Ammon's horn (tissue), 1 donor: ENCODE results near the gene ATL2.
"Not testable (repeated sequence)": the region's sequence is repeated elsewhere in the genome, so short reads cannot be mapped to it uniquely, and the experiment has no call there.

Experiments
- DNase-seq: peaks from one replicate; pipeline ENCODE4 v3.0.0-alpha.2; 2016; ENCODE audit warnings: low spot score

Gene ATL2

DNA sequence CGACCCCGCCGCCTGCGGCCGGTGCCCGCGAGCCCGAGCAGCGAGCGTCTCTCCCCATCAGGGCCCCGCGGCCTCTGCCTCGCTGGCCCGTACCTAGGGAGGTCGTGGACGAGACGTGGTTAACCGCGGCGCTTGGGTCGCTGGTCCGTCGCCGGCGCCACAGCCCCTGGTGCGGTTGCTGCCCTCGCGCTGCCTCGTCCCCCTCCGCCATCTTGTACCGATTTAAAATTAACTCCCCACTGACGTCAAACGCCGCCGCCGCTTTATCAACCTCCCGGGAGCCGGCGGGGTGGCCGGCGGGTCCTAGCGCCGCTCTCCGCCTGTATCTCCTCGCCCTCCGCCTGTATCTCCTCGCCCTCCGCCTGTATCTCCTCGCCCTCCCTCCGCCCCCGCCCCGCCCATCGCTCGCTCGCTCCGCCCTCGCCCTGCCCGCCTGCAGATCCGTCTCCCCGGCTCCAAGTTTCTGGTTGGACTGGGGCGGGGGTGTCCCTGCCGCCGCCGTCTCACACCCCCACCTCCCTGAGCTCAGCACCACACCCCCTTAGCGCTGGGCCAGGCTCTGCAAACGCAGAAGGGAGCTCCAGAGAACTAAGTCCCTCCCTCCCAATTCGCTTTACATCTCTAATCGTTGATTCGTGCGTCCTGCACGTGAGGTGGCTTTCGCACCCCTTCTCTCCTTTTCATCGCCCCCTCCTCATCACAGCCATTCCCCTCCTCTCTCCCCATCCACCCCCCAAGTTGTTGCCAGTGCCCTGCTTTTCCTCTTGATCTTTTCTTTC, at the start of gene ATL2:
Gene ATL2 (minus strand): TSS at position 224 of the 779 bp plus-strand sequence. CDS start 13 bp downstream, at position 211.
- peak; percentile 95 for DNase-seq

DNA sequence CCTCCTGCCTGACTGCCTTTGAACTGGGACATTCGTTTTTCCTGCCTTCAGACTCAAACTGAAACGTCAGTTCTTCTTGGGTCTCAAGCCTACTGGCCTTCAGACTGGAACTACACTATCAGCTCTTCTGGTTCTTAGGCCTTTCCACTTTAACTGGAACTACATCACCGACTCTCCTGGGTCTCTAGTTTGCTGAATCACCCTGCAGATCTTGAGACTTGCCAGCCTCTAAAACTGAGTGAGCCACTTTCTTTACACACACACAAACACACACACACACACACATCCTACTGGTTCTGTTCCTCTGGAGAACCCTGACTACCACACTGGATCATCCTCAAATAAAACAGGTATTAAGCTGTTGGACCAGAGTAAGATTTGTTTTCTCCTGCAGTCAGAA, 46.7 kb upstream of the ATL2 start:
- no peak for DNase-seq

DNA sequence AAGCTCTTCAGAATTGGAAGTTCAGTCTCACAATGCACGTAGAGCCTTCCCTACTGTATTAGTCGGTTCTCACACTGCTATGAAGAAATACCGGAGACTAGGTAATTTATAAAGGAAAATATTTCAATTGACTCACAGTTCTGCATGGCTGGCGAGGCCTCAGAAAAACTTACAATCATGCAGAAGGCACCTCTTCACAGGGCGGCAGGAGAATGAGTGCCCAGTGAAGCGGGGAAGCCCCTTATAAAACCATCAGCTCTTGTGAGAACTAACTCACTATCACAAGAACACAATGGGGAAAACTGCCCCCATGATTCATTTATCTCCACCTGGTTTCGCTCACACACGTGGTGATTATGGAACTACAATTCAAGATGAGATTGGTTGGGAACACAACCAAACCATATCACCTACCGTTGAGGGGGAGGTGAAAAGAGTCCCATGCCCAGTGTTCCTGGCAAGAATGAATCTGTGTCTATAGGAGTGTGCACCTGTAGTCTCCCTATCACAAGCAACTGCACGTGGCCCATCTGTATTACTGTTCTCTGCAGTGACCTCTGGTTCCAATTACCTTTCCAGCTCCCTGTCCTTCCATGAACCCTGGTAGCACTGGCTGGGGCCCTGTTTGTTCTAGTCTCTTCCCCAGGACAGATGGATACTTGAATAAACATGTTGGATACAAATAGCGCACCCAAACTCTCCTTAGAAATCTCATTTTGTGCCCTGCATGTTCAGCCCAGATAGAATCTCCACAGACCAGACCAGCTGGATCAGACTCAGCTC, 44.4 kb upstream of the ATL2 start:
- no peak for DNase-seq

DNA sequence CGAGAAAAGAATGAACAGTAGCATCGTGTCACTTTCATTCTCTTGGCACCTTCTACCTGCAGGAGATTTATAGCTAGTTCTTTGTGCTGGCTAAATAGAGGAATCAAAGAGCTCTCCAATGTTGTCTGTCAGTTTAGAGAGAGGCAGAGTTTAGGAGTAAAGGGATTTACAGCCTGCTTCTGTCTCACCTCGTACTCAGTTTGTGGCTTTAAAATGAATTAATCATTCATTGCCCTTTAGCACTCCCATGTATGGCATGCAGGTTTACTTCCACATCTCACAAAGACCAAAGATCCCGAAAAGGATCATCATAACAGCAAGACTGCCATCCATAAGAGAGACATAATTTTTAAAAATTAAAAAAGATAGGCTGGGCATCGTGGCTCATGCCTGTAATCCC, 42.4 kb upstream of the ATL2 start:
- DNase-seq: no peak

DNA sequence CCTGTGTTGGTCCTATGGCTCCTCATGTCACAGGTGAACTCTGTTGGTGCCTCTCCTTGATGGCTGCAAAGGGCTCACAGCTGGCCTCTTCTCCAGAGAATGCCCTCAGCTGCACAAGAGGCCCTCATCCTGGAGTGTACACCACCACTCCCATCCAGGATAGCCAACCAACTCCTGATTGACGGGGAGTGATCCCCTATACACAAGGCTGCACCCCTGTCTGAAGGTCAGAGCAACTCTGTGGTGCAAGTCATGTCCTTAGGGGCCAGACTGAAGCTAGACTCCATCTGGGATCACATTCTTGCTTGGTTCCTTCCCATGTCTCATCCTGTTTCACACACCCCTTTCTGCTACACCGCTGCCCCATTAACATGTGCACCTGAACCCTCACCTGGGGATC, 41.7 kb upstream of the ATL2 start:
- DNase-seq: no peak

DNA sequence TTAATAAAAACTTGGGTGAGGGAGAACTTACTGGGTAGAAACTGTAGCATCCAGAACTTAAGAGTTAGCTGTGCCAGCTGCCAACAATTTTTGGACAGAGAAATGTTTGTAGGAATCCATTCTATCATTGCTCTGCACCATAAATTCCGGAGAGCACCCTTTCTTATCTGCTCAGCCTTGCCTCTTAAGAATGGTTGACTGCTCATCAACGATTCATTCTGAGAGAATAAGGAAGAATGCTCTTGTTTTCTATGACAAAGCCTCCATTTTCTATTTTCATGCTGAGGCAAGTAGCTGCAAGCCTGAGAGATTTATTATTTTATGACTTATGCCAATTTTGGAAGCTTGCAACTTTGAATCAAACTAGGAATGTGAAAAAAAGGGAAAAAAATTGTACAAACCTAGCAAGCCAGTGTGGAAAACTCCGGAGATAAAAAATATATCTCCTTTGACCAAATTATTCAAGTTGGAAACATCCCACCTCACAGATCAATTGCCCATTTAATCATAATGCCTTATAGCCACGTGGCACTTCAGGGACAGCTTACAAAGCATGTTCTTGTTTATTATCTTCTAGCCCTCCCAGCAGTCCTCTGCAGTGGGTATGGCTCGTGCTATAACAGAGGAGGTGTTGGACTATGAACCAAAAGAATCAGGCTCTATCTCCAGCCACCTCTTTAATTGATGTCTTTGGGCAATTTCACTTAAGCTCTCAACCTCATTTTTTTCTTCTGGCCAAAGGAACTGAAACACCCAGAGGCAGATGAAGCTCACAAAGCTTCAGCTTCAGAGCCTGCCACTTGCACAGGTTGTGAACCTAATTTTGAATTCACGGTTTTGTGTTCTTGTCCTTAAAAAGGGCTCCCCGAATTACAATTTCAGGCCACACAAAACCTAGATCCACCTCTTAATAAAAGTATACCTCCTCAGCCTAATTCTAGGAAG, 40.9 kb upstream of the ATL2 start:
- no peak for DNase-seq

DNA sequence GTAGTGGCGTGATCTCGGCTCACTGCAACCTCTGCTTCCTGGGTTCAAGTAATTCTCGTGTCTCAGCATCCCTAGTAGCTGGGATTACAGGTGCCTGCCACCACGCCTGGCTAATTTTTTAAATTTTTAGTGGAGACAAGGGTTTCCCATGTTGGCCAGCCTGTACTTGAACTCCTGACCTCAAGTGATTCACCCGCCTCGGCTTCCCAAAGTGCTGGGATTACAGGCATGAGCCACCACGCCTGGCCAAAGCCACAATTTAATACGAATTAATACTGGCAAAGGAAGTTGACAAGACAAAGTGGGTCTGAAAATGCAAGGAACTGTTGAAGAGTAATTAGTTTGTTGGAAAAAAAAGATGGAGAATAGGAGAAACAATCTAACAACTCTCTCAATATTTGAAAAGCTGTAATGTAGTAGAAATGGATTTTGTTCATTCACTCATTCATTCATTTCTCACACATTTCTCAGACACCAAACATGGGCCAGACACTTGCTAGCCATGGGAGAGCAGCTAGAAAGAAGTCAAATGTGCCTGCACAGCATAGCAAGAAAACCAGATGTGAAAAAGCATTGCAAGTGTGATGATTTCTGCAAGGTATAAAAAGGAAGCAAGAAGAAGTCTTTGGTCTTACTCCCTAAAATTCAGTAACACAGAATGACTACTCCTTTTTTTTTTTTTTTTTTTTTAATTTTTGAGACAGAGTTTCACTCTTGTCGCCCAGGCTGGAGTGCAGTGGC, 39.4 kb upstream of the ATL2 start:
- DNase-seq: no peak

DNA sequence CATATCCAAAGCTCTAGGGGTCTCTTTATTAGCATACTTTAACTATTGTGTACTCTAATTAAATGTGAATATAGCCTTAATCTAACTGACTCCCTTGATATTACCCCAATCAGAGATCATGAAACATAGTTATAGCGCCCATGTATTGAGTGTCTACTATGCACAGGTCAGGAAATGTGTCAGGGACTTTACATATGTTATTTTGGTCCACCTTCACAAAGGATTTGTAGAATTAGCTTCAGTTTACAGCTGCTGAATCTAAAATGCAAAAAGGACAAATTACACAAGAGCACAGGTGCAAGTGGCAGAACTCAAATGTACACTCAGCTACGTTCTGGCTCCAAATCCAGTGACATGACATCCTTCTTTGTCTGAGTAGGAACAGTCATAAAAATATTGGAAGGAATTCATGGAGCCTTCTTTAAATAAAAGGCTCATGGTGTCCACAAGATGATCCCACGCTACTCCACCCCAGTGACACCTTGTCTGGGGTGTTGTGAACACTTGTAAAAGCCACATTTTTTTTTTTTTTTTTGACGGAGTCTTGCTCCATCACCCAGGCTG, 38.7 kb upstream of the ATL2 start:
- no peak for DNase-seq

DNA sequence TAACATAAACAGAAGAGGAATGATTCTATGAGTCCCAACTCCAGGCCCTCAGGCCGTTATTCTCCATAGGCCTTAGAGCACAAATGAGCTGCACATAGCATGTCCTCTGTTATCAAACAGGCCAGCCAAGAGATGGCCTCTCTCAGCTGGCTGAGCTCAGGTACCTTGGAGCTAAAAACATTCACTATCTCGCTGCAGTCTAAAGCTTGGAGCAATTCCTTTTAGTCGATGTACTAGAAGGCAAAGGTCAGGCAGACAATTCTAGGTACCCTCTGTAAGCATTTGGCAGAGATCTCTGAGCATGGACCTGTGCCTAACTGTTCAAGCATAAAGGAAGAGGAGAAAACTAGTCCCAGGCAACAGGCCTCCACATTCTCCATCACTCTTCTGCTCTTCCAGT, 38.0 kb upstream of the ATL2 start:
- no peak for DNase-seq

DNA sequence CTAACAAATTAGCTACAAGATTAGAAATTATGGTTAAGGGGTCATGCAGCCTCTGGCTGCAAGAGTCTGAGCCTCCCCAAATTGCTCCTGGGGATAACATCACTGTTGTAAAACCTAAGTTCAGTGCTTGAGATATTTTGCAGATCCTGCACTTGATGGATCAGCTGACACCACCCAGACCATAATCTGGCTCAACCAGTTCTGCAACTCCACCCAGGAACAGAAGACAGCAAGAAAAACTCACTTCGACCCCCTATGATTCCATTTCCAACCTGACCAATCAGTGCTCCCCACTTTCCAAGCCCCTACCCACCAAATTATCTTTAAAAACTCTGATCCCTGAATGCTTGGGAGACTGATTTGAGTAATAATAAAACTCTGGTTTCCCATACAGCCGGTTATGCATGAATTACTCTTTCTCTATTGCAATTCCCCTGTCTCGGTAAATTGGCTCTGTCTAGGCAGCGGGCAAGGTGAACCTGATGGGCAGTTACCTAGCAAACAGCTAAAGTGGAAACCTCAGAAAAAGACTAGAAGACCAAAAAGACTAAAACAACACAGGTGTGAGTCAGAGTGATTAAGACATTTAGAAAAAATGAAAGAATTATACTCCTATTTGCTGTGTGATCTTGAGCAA, 35.3 kb upstream of the ATL2 start:
- not testable (repeated sequence) for DNase-seq

DNA sequence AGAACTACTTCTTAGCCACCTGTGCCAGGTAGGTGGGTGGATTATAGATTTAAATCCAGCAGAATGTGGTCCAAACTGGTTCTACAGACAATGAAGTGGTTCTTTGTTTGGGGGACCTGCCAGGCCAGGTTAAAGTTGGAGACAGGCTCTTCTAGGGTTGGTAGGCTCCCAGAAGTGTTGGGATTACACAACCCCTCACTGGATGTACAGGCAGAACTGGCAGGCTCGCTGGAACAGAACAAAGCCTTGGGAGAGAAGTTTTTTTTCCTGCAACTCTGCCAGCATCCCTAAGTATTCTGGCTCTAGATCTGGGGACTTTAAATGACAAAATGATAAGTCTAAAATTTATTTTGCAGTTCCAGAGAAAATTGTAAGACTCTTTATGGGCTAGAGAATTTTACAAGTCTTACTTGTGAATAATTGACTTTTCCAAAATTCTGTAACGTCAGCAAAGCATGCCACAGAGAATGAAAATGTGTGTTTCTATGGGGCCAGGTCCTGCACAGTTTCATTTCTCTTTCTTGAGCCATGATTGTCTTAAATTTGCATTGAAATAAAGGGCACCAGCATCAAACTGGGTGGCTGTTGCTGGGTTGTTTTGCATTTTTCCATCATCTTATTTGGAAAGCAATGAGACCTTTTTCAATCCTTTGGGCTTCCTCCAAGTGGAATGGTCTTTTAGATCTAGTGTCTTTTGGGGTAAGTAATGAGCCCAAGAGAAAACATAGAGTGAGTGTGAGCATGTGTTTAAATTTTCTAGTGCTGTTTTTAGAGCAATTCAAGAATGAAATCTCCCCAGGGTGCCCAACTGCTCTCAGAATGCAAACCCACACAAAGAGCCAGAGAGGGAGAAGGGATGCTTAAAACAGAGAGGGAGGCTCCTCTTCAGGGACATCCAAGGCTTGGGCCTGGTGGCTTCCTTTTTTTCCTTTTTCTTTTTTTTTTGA, 32.4 kb upstream of the ATL2 start:
- DNase-seq: peak; percentile 34

DNA sequence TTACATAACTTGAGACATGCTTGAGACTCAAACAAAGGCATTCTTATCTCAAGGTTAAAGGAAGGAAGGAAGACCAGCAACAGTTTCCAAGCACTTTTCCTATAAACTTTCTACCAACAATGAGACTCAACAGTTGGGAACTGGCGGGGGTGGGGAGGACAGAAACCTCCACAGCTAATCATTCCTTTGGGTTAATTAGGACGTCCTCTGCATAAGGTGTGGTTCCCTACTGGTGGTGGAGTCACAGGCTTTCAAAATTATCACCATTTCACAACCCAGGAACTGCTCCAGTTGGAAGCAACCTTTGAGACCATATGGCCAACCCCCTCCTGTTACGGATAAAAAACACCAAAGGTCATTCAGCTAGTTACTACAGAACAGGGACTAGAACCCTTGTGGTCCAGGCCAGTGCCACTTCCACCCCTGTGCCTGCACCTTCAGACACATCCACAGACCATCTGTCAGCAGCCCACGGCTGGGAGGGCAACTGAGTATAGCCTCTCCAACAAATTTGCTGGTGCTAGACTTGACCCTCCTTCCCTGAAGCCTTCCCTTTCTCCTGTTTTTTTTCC, 30.1 kb upstream of the ATL2 start:
- DNase-seq: no peak

DNA sequence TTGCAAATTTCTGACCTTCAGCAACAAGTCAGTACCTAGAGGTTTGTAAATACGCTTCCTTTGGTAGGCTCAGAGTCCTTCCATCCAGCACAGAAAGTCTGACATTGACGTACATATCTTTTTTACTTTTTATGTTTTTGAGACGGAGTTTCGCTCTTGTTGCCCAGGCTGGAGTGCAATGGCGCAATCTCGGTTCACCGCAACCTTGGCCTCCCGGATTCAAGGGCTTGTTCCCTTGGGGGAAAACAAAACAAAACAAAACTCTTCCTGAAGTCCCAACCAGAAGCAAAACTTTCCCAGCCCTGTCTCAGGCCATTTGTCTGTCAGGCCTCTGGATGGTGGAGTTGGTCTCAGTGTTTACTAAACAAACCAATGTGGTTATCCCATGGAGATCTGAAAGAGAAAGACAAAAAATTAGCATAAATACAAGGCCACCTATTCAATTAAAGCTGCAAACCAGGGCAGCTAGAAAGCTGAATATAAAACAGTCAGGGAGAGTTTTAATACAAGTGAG, 29.6 kb upstream of the ATL2 start:
- DNase-seq: no peak

DNA sequence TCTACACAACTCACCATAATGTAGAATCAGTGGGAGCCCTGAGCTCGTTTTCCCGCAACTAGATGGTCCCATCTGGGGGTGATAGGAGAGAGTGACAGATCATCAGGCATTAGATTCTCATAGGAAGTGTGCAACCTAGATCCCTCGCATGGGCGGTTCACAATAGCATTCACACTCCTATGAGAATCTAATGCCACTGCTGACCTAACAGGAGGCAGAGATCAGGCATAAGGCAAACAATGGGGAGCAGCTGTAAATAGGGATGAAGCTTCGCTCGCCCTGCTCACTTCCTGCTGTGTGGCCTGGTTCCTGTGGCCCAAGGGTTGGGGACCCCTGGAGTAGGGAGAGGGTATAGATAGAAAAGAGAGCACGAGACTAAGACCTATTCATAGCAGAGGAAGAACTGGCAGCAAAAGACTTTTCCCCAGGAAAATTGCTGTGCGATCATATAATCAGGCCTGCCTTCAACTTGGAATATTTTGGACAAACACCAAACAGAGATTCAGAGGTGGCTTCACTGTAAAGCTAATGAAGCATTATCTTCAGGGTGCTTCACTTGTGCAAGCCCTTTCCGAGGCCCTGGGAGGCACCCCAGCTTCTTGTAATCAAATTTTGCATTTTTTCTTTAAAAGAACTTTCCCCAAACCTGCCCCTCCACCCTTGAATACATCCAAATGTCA, 29.0 kb upstream of the ATL2 start:
- DNase-seq: no peak

DNA sequence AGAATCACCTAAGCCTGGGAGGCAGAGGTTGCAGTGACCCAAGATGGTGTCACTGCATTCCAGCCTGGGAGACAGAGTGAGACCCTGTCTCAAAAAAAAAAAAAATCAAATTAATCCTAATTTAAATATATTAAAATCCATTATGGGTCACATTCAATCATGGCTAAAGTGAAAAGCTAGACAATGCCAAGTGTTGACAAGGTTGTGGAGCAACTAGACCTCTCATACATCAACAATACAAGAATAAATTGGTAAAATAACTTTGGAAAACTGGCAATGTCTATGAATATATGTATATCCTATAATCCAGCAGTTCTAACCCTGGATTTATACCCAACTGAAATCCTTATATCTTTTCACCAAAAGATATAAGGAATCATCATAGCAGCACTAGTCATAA, 23.4 kb upstream of the ATL2 start:
- no peak for DNase-seq

DNA sequence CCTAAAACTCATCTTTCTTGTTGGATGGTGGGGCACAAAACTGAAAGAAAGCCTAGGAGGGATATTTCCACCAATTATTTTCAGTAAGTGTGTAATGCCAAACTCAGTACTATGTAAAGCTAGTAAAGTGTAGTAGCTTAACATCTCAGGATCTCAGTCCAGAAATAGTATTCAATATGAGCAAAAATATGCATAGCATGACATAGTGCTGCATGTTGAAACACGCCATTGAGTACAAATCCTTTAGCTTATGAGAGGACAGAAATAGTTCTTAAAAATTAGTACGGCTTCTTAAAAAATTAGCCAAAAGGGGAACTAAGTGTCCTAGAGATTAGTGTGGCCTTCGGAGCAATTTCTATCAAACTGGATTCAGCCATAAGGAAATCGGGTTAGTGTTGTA, 21.7 kb upstream of the ATL2 start:
- no peak for DNase-seq

DNA sequence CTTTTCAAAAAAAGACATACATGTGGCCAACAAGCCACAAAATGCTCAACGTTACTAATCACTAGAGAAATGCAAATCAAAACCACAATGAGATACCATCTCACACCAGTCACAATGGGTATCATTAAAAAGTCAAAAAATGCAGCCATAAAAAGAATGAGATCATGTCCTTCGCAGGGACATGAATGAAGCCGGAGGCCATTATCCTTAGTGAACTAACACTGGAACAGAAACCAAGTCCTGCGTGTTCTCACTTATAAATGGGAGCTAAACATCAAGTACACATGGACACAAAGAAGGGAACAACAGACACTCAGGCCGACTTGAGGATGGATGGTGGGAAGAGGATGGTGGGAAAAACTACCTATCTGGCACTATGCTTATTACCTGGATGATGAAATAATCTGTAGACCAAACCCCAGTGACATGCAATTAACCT, 17.8 kb upstream of the ATL2 start:
- no peak for DNase-seq

DNA sequence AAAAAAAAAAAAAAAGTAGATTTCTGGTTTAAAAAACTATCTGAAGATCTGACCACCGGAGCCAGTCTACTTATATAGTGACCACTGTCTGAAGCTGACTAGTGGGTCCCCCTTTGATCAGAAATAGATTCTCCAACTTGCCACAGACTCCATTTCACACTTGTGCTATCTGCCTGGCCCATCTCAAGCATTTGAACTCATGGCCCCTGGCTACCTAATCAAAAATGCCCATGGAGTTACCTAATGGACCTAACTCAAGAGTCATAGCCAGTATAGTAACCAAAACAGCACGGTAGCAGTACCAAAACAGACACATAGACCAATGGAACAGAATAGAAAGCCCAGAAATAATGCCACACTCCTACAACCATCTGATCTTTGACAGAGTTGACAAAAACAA, 17.0 kb upstream of the ATL2 start:
- DNase-seq: no peak
